H9 (cell line): ENCODE results near the gene HOXC13. TPM values are rescaled to one million over a fixed set of nuclear protein-coding genes. Genes with fewer than 3 reads are reported as not detected.

Experiments
- DNase-seq: peaks from one replicate; pipeline ENCODE4 v3.0.0-alpha.2; 2017
- H2AFZ ChIP-seq: one replicate; pipeline ENCODE4 v1.6.1; 2013; ENCODE audit warnings: mild to moderate bottlenecking, low read length, control low read depth, moderate library complexity
- H2AK5ac ChIP-seq: 2 replicates; pipeline ENCODE4 v1.6.1; 2013; ENCODE audit warnings: low read length, control low read depth, mixed read lengths; ENCODE audit not compliant: insufficient read length
- H2BK120ac ChIP-seq: one replicate; pipeline ENCODE4 v1.6.1; 2013; ENCODE audit warnings: low read depth, mild to moderate bottlenecking, low read length, control low read depth, inconsistent platforms; ENCODE audit not compliant: poor library complexity, severe bottlenecking
- H2BK12ac ChIP-seq: 2 replicates; pipeline ENCODE4 v1.6.1; 2013; ENCODE audit warnings: low read length, control low read depth, mixed read lengths, low read depth; ENCODE audit not compliant: insufficient read length
- H2BK15ac ChIP-seq: 2 replicates; pipeline ENCODE4 v1.6.1; 2013; ENCODE audit warnings: low read depth, low read length, control low read depth
- H2BK20ac ChIP-seq: one replicate; pipeline ENCODE4 v1.6.1; 2013; ENCODE audit warnings: low read depth, mild to moderate bottlenecking, low read length, control low read depth, inconsistent platforms; ENCODE audit not compliant: poor library complexity, severe bottlenecking
- H2BK5ac ChIP-seq: 2 replicates; pipeline ENCODE4 v1.6.1; 2013; ENCODE audit warnings: low read length, control low read depth, mixed read lengths; ENCODE audit not compliant: insufficient read length
- H3K14ac ChIP-seq: 2 replicates; pipeline ENCODE4 v1.6.1; 2013; ENCODE audit warnings: low read length, control low read depth; ENCODE audit not compliant: insufficient read depth
- H3K18ac ChIP-seq: 2 replicates; pipeline ENCODE4 v1.6.1; 2013; ENCODE audit warnings: low read depth, mild to moderate bottlenecking, mixed read lengths, low read length, control low read depth; ENCODE audit not compliant: insufficient read length
- H3K23ac ChIP-seq: 2 replicates; pipeline ENCODE4 v1.6.1; 2013; ENCODE audit warnings: low read length, control low read depth, mixed read lengths, low read depth; ENCODE audit not compliant: insufficient read length
- H3K23me2 ChIP-seq: 2 replicates; pipeline ENCODE4 v1.6.1; 2013; ENCODE audit warnings: low read depth, mild to moderate bottlenecking, mixed read lengths, low read length, control low read depth; ENCODE audit not compliant: insufficient read length, poor library complexity, severe bottlenecking
- H3K27ac ChIP-seq: 2 replicates; pipeline ENCODE4 v1.5.1; 2013; ENCODE audit warnings: low read length, control low read depth, mixed read lengths, low read depth; ENCODE audit not compliant: insufficient read length
- H3K27me3 ChIP-seq: 2 replicates; pipeline ENCODE4 v1.6.1; 2013; ENCODE audit warnings: low read length, control low read depth, inconsistent platforms; ENCODE audit not compliant: insufficient read depth
- H3K4ac ChIP-seq: 2 replicates; pipeline ENCODE4 v1.6.1; 2013; ENCODE audit warnings: low read depth, mild to moderate bottlenecking, control low read depth, inconsistent platforms, low read length, moderate library complexity
- H3K4me1 ChIP-seq: 2 replicates; pipeline ENCODE4 v1.6.1; 2013; ENCODE audit warnings: low read length, control low read depth, inconsistent platforms; ENCODE audit not compliant: insufficient read depth
- H3K4me2 ChIP-seq: 2 replicates; pipeline ENCODE4 v1.6.1; 2013; ENCODE audit warnings: low read length, control low read depth, mixed read lengths; ENCODE audit not compliant: insufficient read length, insufficient read depth
- H3K56ac ChIP-seq: 2 replicates; pipeline ENCODE4 v1.6.1; 2013; ENCODE audit warnings: low read depth, mild to moderate bottlenecking, mixed read lengths, low read length, control low read depth; ENCODE audit not compliant: insufficient read length
- H3K79me1 ChIP-seq: 2 replicates; pipeline ENCODE4 v1.6.1; 2013; ENCODE audit warnings: low read depth, mild to moderate bottlenecking, moderate library complexity, low read length, control low read depth, inconsistent platforms; ENCODE audit not compliant: insufficient read depth, poor library complexity, severe bottlenecking
- H3K79me2 ChIP-seq: 2 replicates; pipeline ENCODE4 v1.6.1; 2013; ENCODE audit warnings: low read length, control low read depth, inconsistent platforms; ENCODE audit not compliant: insufficient read depth
- H3K9ac ChIP-seq: 2 replicates; pipeline ENCODE4 v1.6.1; 2013; ENCODE audit warnings: low read length, control low read depth, mixed read lengths; ENCODE audit not compliant: insufficient read length; ENCODE audit errors: extremely low read depth
- H3K9me3 ChIP-seq: one replicate; pipeline ENCODE4 v1.6.1; 2013; ENCODE audit warnings: low read depth, low read length, inconsistent platforms; ENCODE audit not compliant: control insufficient read depth
- H3T11ph ChIP-seq: one replicate; pipeline ENCODE4 v1.6.1; 2013; ENCODE audit warnings: mild to moderate bottlenecking, low read length, control low read depth, inconsistent platforms
- H4K20me1 ChIP-seq: one replicate; pipeline ENCODE4 v1.6.1; 2013; ENCODE audit not compliant: control insufficient read depth, insufficient read length, insufficient read depth
- H4K5ac ChIP-seq: 2 replicates; pipeline ENCODE4 v1.6.1; 2013; ENCODE audit warnings: low read depth, mild to moderate bottlenecking, mixed read lengths, low read length, control low read depth; ENCODE audit not compliant: insufficient read length
- H4K8ac ChIP-seq: replicated peaks from 2 replicates; pipeline ENCODE4 v1.6.1; 2013; ENCODE audit warnings: low read length, control low read depth, mixed read lengths, low read depth; ENCODE audit not compliant: insufficient read length
- H4K91ac ChIP-seq: 2 replicates; pipeline ENCODE4 v1.6.1; 2013; ENCODE audit warnings: low read depth, mild to moderate bottlenecking, moderate library complexity, mixed read lengths, low read length, control low read depth; ENCODE audit not compliant: insufficient read length
- H3K27ac Mint-ChIP-seq, 3 experiments: 2 replicates in 2 of 3; 3 replicates in 1 of 3; pipeline ENCODE4 v1.8.0; 2020 to 2021; ENCODE audit warnings: mixed read lengths in 3 of 3, mild to moderate bottlenecking in 1 of 3, moderate library complexity in 1 of 3
- H3K27me3 Mint-ChIP-seq: 2 replicates; pipeline ENCODE4 v1.8.0; 2021; ENCODE audit warnings: low read depth, mild to moderate bottlenecking, moderate library complexity, mixed read lengths
- H3K36me3 Mint-ChIP-seq, 3 experiments: 2 replicates in 2 of 3; 3 replicates in 1 of 3; pipeline ENCODE4 v1.8.0; 2020 to 2021; ENCODE audit warnings: low read depth in 3 of 3, mixed read lengths in 3 of 3; ENCODE audit not compliant: insufficient read depth in 1 of 3
- H3K4me1 Mint-ChIP-seq, 2 experiments: 2 replicates each; pipeline ENCODE4 v1.8.0; 2020; ENCODE audit warnings: mixed read lengths in 2 of 2
- H3K4me3 Mint-ChIP-seq, 2 experiments: 2 replicates in 1 of 2; 3 replicates in 1 of 2; pipeline ENCODE4 v1.8.0; 2020 to 2021; ENCODE audit warnings: mild to moderate bottlenecking in 2 of 2, mixed read lengths in 2 of 2, moderate library complexity in 1 of 2
- H3K9me3 Mint-ChIP-seq, 2 experiments: 2 replicates in 1 of 2; 3 replicates in 1 of 2; pipeline ENCODE4 v1.8.0; 2020; ENCODE audit warnings: mild to moderate bottlenecking in 2 of 2, mixed read lengths in 2 of 2, moderate library complexity in 1 of 2
- CTCF ChIP-seq: fragments of 200-600 bp; sonication (generic); conservative IDR thresholded peaks from 3 replicates; pipeline ENCODE4 v1.8.0; 2021; ENCODE audit warnings: antibody characterized with exemption, mild to moderate bottlenecking
- WGBS: extraction: QIAGEN DNeasy Blood & Tissue Kit; methylation state at CpG from one replicate; pipeline ENCODE4 v1.1.7; 2013; ENCODE audit warnings: missing lambda C conversion rate, low lambda C conversion rate, mixed read lengths; ENCODE audit not compliant: insufficient read length; ENCODE audit errors: extremely low coverage; 5-methylcytosine and 5-hydroxymethylcytosine counted together
- total RNA-seq: library from RNA; stranded (reverse); gene quantifications from 2 replicates; pipeline ENCODE4 v1.2.1, GENCODE V29; 2021

Gene HOXC13
- total RNA-seq, 1 experiment from 2014 or later, result not detected

GRCh38 chr12:53892762-53893395, 45.8 kb upstream of the HOXC13 start:
- Histone ChIP-seq H3K27ac (no peak overlapping the region), H3K9ac (no peak overlapping the region), H2BK20ac (no peak overlapping the region), H3K23me2 (no peaks in the 10 kb centered on the region), H2AK5ac (no peak overlapping the region), H2AFZ (no peak overlapping the region), H3K9me3 (no peaks in the 10 kb centered on the region), H2BK120ac (no peak overlapping the region), H2BK5ac (no peak overlapping the region), H3K4me1 (no peaks in the 10 kb centered on the region), H3K4ac (no peak overlapping the region), H3K79me2 (no peaks in the 10 kb centered on the region), H3T11ph (no peak overlapping the region), H4K20me1 (no peaks in the 10 kb centered on the region), H4K8ac (no peak overlapping the region), H2BK12ac (no peak overlapping the region), H2BK15ac (no peak overlapping the region), H3K27me3 (no peaks in the 10 kb centered on the region), H3K79me1 (no peaks in the 10 kb centered on the region), H4K91ac (no peak overlapping the region), H3K14ac (no peak overlapping the region), H3K4me2 (no peak overlapping the region), H3K18ac (no peak overlapping the region), H3K56ac (no peak overlapping the region), H3K23ac (no peak overlapping the region), H4K5ac (no peak overlapping the region)
- Mint-ChIP-seq H3K27me3 (peaks cover 89% of the 10 kb centered on the region), H3K4me1 (no peaks in the 10 kb centered on the region), H3K9me3 (no peaks in the 10 kb centered on the region), H3K27ac (no peak overlapping the region), H3K4me3 (no peak overlapping the region), H3K36me3 (no peaks in the 10 kb centered on the region)
- DNase-seq, result no peak
- WGBS, result no CpG with 5 or more reads among the region's 3 CpGs
- TF ChIP-seq CTCF, result no peak
